Erythroblast (primary cell): Measurements from ENCODE around the gene GRIN3B.

Experiments
- GATA1 ChIP-seq: IDR thresholded peaks from 2 replicates; pipeline ENCODE4 v1.6.1; 2011; ENCODE audit warnings: low read depth, mild to moderate bottlenecking, control low read depth, low read length, moderate library complexity
- POLR2A ChIP-seq: IDR thresholded peaks from 2 replicates; pipeline ENCODE4 v1.6.1; 2011; ENCODE audit warnings: mild to moderate bottlenecking, low read length

- TF ChIP-seq POLR2A (no peak), GATA1 (no peak)
Measured at GRCh38 chr19:999379-999719, 870 bp upstream of the GRIN3B start.
